Kidney (tissue), 14 donors: ENCODE results near the gene CLEC9A. TPM values are rescaled to one million over a fixed set of nuclear protein-coding genes. Genes with fewer than 3 reads are reported as not detected.
A peak's percentile ranks its signal among the peaks of the same experiment; 100 is the strongest.

ENCODE experiments used
- DNase-seq, 5 donors: peaks; one replicate each; pipeline ENCODE4 v3.0.0-alpha.2; 2013 to 2020
- FAIRE-seq: peaks from 2 replicates; lab custom pipeline; 2012; peaks lifted over from hg19 to GRCh38; lab: Jason Lieb, UNC
- H3K27ac ChIP-seq, 2 donors: one replicate each; pipeline ENCODE4 v1.7.0; 2013; ENCODE audit warnings: low read depth in 2 of 2, low read length in 2 of 2, inconsistent platforms in 1 of 2
- H3K27me3 ChIP-seq: one replicate; pipeline ENCODE4 v1.7.1; 2013; ENCODE audit warnings: low read length, inconsistent platforms; ENCODE audit not compliant: control insufficient read depth, insufficient read depth
- H3K36me3 ChIP-seq, 3 donors: one replicate each; pipeline versions ENCODE4 v1.7.0 to v1.7.1; 2013; ENCODE audit warnings: low read length in 3 of 3, control low read depth in 1 of 3, inconsistent platforms in 1 of 3; ENCODE audit not compliant: insufficient read depth in 3 of 3, control insufficient read depth in 2 of 3
- H3K4me1 ChIP-seq, 3 donors: one replicate each; pipeline versions ENCODE4 v1.7.0 to v1.7.1; 2013; ENCODE audit warnings: low read length in 3 of 3, inconsistent platforms in 1 of 3, low read depth in 1 of 3; ENCODE audit not compliant: control insufficient read depth in 2 of 3, insufficient read depth in 2 of 3
- H3K4me3 ChIP-seq, 3 donors: one replicate each; pipeline versions ENCODE4 v1.7.0 to v1.8.1; 2013; ENCODE audit warnings: low read length in 3 of 3, control low read depth in 1 of 3, inconsistent platforms in 1 of 3
- H3K9ac ChIP-seq, 3 donors: one replicate each; pipeline versions ENCODE4 v1.7.0 to v1.7.1; 2013; ENCODE audit warnings: low read length in 3 of 3, control low read depth in 1 of 3, inconsistent platforms in 1 of 3
- H3K9me3 ChIP-seq, 3 donors: one replicate each; pipeline versions ENCODE4 v1.7.0 to v1.7.1; 2013; ENCODE audit warnings: low read length in 3 of 3, control low read depth in 1 of 3, inconsistent platforms in 1 of 3; ENCODE audit not compliant: control insufficient read depth in 2 of 3, insufficient read depth in 1 of 3
- intact Hi-C: fragments of 100-400 bp; cut with DNase I; formaldehyde crosslinking; loops from one replicate; pipeline ENCODE4 v1.11.1; 2022
- polyA plus RNA-seq: library from polyadenylated mRNA; stranded (reverse); fragments of 350-450 nt; fragmentation: Illumina TruSeq; extraction: RNeasy Lipid Tissue Mini Kit (QIAGEN cat#74804); gene quantifications from one replicate; pipeline ENCODE4 v1.2.3, GENCODE V29; 2014; ENCODE audit warnings: low read depth, low replicate concordance; ENCODE audit not compliant: insufficient read depth
- total RNA-seq: library from RNA; stranded (reverse); fragmentation: NEBNext Ultra II Directional; extraction: Animal tissue kit (Norgen Biotek cat#: 25700); gene quantifications from one replicate; pipeline ENCODE4 v1.2.1, GENCODE V29; 2021
- TF ChIP-seq, protein P1 (sequence below): IDR thresholded peaks from 3 replicates; pipeline ENCODE4 v1.5.1; 2012; ENCODE audit warnings: mild to moderate bottlenecking, moderate library complexity, borderline replicate concordance; ENCODE audit not compliant: insufficient read depth; ENCODE audit errors: extremely low read depth
- donor health status: control.
- donor health status: control.
- donor health status: control.
- donor health status: control.
- donor health status: control.
- donor health status: DM: yes; HTN: yes; CAD: no.
- donor health status: Normal renal cell carcinoma (clear cell type).

Gene CLEC9A
- total and polyA plus RNA-seq, 2 donors from 2014 or later = 0.57 TPM; not detected in 1

DNA sequence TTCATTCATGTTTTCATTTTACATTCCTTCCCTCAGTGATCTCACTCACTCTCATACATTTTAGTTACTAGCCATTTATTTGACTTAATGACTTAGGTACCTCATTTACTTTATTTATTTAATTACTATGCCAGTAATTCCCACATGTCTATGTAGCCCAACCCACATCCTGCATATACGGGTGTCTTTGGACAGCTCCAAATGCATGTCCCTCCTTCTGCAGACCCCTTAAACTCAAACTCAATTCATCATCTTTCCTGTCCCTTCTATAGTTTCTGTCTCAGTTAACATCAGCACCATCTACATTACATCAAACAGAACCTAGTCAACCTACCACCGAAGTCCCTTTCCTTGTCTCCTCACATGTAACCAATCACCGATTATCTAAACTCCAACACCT, 65.5 kb downstream of the CLEC9A start:
- no peaks in the 10 kb centered on the region for H3K36me3 ChIP-seq
- FAIRE-seq (no peak), DNase-seq (no peak)
- no peak overlapping the region for H3K9ac ChIP-seq
- TF ChIP-seq, protein P1, sequence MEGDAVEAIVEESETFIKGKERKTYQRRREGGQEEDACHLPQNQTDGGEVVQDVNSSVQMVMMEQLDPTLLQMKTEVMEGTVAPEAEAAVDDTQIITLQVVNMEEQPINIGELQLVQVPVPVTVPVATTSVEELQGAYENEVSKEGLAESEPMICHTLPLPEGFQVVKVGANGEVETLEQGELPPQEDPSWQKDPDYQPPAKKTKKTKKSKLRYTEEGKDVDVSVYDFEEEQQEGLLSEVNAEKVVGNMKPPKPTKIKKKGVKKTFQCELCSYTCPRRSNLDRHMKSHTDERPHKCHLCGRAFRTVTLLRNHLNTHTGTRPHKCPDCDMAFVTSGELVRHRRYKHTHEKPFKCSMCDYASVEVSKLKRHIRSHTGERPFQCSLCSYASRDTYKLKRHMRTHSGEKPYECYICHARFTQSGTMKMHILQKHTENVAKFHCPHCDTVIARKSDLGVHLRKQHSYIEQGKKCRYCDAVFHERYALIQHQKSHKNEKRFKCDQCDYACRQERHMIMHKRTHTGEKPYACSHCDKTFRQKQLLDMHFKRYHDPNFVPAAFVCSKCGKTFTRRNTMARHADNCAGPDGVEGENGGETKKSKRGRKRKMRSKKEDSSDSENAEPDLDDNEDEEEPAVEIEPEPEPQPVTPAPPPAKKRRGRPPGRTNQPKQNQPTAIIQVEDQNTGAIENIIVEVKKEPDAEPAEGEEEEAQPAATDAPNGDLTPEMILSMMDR = no peak
- no peaks in the 10 kb centered on the region for H3K9me3 ChIP-seq
- H3K27ac ChIP-seq = peak overlapping the region in 1 of 2 donors; percentile 48
- H3K4me3 ChIP-seq = peak overlapping the region in 1 of 3 donors; percentile 3
- peaks cover 0 to 6% (median 0%) of the 10 kb centered on the region in 3 donors for H3K4me1 ChIP-seq
- intact Hi-C loops = no loop called here
- no peaks in the 10 kb centered on the region for H3K27me3 ChIP-seq

DNA sequence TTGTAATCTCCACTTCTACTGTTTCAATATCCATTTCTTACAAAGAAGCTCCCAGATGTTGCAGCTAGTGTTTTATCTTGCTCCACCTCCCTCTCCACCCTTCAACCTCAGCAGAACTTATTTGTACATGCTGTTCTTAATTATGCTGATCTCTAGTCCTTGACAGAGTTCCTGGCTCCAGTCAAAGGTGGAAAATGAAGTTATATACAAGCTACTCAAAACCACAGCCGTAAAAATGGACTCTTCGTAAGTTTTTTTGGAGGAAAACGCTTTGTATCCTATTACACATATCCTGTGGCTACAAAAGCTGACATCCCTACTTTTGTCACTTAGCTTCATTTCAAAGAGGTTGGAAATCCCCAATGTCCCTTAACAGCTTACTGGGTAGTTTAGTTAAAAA, 67.0 kb downstream of the CLEC9A start:
- FAIRE-seq (no peak), DNase-seq (no peak)
- H3K27me3 ChIP-seq = no peaks in the 10 kb centered on the region
- H3K4me3 ChIP-seq = no peak overlapping the region
- TF ChIP-seq, protein P1 = no peak
- H3K9ac ChIP-seq = no peak overlapping the region
- peak overlapping the region in 1 of 2 donors; percentile 42 for H3K27ac ChIP-seq
- no peaks in the 10 kb centered on the region for H3K9me3 ChIP-seq
- intact Hi-C loops = no loop called here
- peaks cover 3 to 6% (median 6%) of the 10 kb centered on the region in 3 donors for H3K4me1 ChIP-seq
- H3K36me3 ChIP-seq = no peaks in the 10 kb centered on the region

DNA sequence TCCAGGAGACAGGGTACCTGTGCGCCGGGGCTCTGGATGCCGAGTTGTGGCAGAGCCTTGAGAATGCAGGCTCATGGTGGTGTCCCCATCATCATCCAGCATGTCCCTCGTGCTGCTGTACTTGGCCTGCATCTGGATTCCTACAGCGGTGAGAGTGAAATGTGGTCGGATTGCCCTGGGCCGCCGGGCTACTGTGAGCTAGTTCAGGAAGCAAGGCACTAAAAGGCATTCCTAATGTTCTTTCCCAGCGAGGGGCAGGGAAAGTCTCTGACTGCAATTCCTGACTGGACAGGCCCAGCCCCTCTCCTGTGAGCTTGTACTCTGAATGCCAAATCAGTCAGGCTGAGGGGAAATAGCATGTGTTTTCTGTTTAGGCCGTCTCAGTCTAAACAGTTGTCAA, 68.3 kb downstream of the CLEC9A start, which contains the start of gene CLEC1A:
Gene CLEC1A (minus strand): TSS at position 195 of the 400 bp plus-strand sequence. CDS start 63 bp downstream, at position 132.
- Histone ChIP-seq H3K4me1 (peaks cover 3 to 6% (median 6%) of the 10 kb centered on the region in 3 donors), H3K4me3 (peak within 1 kb of the TSS in 2 of 3 donors; percentile 42 to 51), H3K27me3 (no peaks in the 10 kb centered on the region), H3K27ac (peak within 1 kb of the TSS; percentile 49 to 72), H3K36me3 (no peaks in the 10 kb centered on the region), H3K9me3 (no peaks in the 10 kb centered on the region), H3K9ac (peak within 1 kb of the TSS in 2 of 3 donors; percentile 0 to 67)
- intact Hi-C loops = no loop called here
- TF ChIP-seq, protein P1 = no peak
- FAIRE-seq (no peak), DNase-seq (peak in 4 of 5 donors; percentile 34 to 68 (median 48))
